OCI-LY7 (cell line): ENCODE measurements around the gene PEX10.

ENCODE experiments used
- EZH2phosphoT487 ChIP-seq: fragments of 200-600 bp; sonication (generic); IDR thresholded peaks from 2 replicates; pipeline ENCODE4 v1.6.1; 2018; ENCODE audit warnings: low read depth, borderline replicate concordance, mild to moderate bottlenecking, mixed run types, antibody characterized with exemption, low read length, moderate library complexity, mixed read lengths
- TF ChIP-seq, protein P1 (sequence below): fragments of 200-600 bp; sonication (generic); conservative IDR thresholded peaks from 2 replicates; pipeline ENCODE4 v1.5.1; 2014; ENCODE audit warnings: mild to moderate bottlenecking, antibody characterized with exemption, low read length, moderate library complexity, mixed read lengths

- TF ChIP-seq, protein P1, sequence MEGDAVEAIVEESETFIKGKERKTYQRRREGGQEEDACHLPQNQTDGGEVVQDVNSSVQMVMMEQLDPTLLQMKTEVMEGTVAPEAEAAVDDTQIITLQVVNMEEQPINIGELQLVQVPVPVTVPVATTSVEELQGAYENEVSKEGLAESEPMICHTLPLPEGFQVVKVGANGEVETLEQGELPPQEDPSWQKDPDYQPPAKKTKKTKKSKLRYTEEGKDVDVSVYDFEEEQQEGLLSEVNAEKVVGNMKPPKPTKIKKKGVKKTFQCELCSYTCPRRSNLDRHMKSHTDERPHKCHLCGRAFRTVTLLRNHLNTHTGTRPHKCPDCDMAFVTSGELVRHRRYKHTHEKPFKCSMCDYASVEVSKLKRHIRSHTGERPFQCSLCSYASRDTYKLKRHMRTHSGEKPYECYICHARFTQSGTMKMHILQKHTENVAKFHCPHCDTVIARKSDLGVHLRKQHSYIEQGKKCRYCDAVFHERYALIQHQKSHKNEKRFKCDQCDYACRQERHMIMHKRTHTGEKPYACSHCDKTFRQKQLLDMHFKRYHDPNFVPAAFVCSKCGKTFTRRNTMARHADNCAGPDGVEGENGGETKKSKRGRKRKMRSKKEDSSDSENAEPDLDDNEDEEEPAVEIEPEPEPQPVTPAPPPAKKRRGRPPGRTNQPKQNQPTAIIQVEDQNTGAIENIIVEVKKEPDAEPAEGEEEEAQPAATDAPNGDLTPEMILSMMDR: no peak
- TF ChIP-seq EZH2phosphoT487: no peak
These were observed 6.6 kb downstream of the PEX10 start for GRCh38 chr1:2405588-2406295.
